Panc1 (cell line): ENCODE measurements around the gene PTPRJ. TPM values are rescaled to one million over a fixed set of nuclear protein-coding genes. Genes with fewer than 3 reads are reported as not detected.

ENCODE experiments used
- ATAC-seq: fragments of 200-7000 bp; cut with Tn5 transposase; 2 replicates; pipeline ENCODE4 v1.9.1; 2020; ENCODE audit warnings: mild to moderate bottlenecking, moderate library complexity
- BruUV-seq: library from RNA; stranded (reverse); fragments of 400-500 nt; replicated peaks from 2 replicates; lab custom pipeline; 2021; lab: Mats Ljungman, UMichigan
- CTCF ChIA-PET: fragments of 300-600 bp; sonication (Branson Sonifier 250); formaldehyde crosslinking; loops from one replicate; lab custom pipeline; 2022; ENCODE audit warnings: antibody characterized with exemption; lab: Charles Lee
- POLR2A ChIA-PET: fragments of 300-600 bp; sonication (Branson Sonifier 250); formaldehyde crosslinking; loops from one replicate; lab custom pipeline; 2022; ENCODE audit warnings: antibody characterized with exemption; lab: Charles Lee
- DNase-seq: peaks from one replicate; pipeline ENCODE4 v3.0.0-alpha.2; 2010; ENCODE audit warnings: low read depth, low spot score
- H3K27ac ChIP-seq: 2 replicates; pipeline ENCODE4 v1.5.1; 2011; ENCODE audit warnings: mild to moderate bottlenecking, low read length, inconsistent platforms
- H3K27me3 ChIP-seq: fragments of 200-500 bp; sonication (Bioruptor generic); 2 replicates; pipeline ENCODE4 v1.6.0; 2014; ENCODE audit warnings: low read length, inconsistent platforms; ENCODE audit not compliant: control insufficient read depth, insufficient read depth
- H3K36me3 ChIP-seq: fragments of 200-500 bp; sonication (Bioruptor generic); 2 replicates; pipeline ENCODE4 v1.5.1; 2014; ENCODE audit warnings: inconsistent platforms, mild to moderate bottlenecking, low read length, moderate library complexity; ENCODE audit not compliant: control insufficient read depth, insufficient read depth
- H3K4me1 ChIP-seq: 2 replicates; pipeline ENCODE4 v1.5.1; 2011; ENCODE audit warnings: inconsistent platforms, mild to moderate bottlenecking, low read length, moderate library complexity; ENCODE audit not compliant: control insufficient read depth, insufficient read depth
- H3K4me3 ChIP-seq, 2 experiments: 2 replicates each; pipeline ENCODE4 v1.5.1; 2011 to 2012; ENCODE audit warnings: low read depth in 2 of 2, low read length in 2 of 2, mild to moderate bottlenecking in 2 of 2, inconsistent platforms in 1 of 2, moderate library complexity in 1 of 2
- H3K9me3 ChIP-seq: fragments of 200-500 bp; sonication (Bioruptor generic); 2 replicates; pipeline ENCODE4 v1.5.1; 2014; ENCODE audit warnings: low read depth, mild to moderate bottlenecking, inconsistent platforms, low read length, moderate library complexity; ENCODE audit not compliant: control insufficient read depth, insufficient read depth
- CTCF ChIP-seq: fragments of 450-650 bp; IDR thresholded peaks from 2 replicates; pipeline ENCODE4 v1.5.1; 2017; ENCODE audit warnings: mild to moderate bottlenecking
- POLR2AphosphoS5 ChIP-seq: IDR thresholded peaks from 2 replicates; pipeline ENCODE4 v1.6.1; 2012; ENCODE audit warnings: mild to moderate bottlenecking, low read depth, low read length, moderate library complexity
- REST ChIP-seq, 2 experiments: IDR thresholded peaks; 2 replicates each; pipeline ENCODE4 v1.6.1; 2011 to 2012; ENCODE audit warnings: low read depth in 2 of 2, control low read depth in 1 of 2, low read length in 1 of 2, mild to moderate bottlenecking in 1 of 2, moderate library complexity in 1 of 2; ENCODE audit not compliant: insufficient read depth in 1 of 2
- SIN3A ChIP-seq: IDR thresholded peaks from 2 replicates; pipeline ENCODE4 v1.6.1; 2012; ENCODE audit warnings: low read depth, mild to moderate bottlenecking, low read length, moderate library complexity, borderline replicate concordance; ENCODE audit not compliant: insufficient read depth
- TCF7L2 ChIP-seq: IDR thresholded peaks from 2 replicates; pipeline ENCODE4 v1.6.1; 2011; ENCODE audit warnings: mild to moderate bottlenecking, low read depth, low read length, inconsistent platforms
- in situ Hi-C: cut with HindIII; loops from 2 replicates; pipeline ENCODE4 v1.10.0; 2016; ENCODE audit warnings: low sequenced_read_pairs, low pct_unique_long_range_greater_than_20kb
- intact Hi-C: fragments of 100-400 bp; cut with micrococcal nuclease; formaldehyde crosslinking; loops from one replicate; pipeline ENCODE4 v1.10.0; 2022; ENCODE audit not compliant: unreplicated experiment
- total RNA-seq: library from RNA; stranded (reverse); gene quantifications from one replicate; pipeline ENCODE4 v1.2.1, GENCODE V29; 2021; ENCODE audit not compliant: unreplicated experiment

PTPRJ gene
- total RNA-seq, 1 experiment from 2014 or later: 73.6 TPM

GRCh38 chr11:48180627-48181026 is 200.3 kb downstream of the PTPRJ start:
- intact Hi-C loops: no loop called here

DNA sequence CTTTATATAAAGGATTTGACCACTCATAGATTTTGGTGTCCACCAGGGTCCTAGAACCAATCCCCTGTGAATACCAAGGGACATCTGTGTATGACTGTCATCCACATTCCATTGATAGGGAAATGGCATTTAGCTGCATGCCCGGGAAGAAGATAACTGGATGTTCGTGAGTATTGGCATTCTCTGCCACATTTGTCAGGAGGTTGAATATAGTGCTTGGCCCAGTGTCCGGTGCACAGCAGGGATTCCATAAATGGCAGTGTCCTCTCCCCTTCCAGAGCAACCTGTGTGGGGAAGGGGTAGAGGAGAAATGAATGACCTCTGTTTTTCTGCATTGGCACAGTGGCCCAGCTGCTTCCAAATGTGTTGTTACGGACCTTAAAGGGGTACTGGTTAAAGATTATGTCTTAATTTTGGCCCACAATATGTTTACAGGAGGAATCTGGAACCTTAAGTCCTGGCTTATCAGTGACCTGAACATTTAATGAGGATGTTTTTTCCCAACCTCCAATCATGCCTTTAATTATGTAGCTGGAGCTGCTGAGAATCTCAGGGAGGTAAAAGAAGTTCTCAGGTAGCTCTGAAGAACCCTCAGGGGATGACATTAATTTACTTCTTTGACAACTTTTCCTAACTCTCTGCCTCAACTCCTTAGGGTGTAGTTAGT is 202.6 kb downstream of the PTPRJ start:
- in situ Hi-C loops: no loop called here
- H3K27me3 ChIP-seq: no peaks in the 10 kb centered on the region
- no peak for TF ChIP-seq CTCF
- TF ChIP-seq SIN3A: no peak
- TF ChIP-seq TCF7L2: no peak
- TF ChIP-seq REST (IDR thresholded peaks at IDR 0.05; ENCODE audit: insufficient read depth in 1 of 2, low read depth in 2 of 2, low read length in 1 of 2): no peak
- no peak for TF ChIP-seq POLR2AphosphoS5
- H3K4me3 ChIP-seq: no peak overlapping the region
- ATAC-seq (no peak), DNase-seq (no peak)
- no peaks in the 10 kb centered on the region for H3K9me3 ChIP-seq
- no peaks in the 10 kb centered on the region for H3K36me3 ChIP-seq
- intact Hi-C loops: no loop called here
- ChIA-PET CTCF (no interaction called here), POLR2A (no interaction called here)
- no TSS peak for BruUV-seq
- H3K27ac ChIP-seq: no peak overlapping the region
- H3K4me1 ChIP-seq: no peaks in the 10 kb centered on the region

More at GRCh38 chr11:48180627-48181026, 200.3 kb downstream of the PTPRJ start:
- no peak for TF ChIP-seq TCF7L2
- TF ChIP-seq CTCF: no peak
- TF ChIP-seq REST (IDR thresholded peaks at IDR 0.05; ENCODE audit: insufficient read depth in 1 of 2, low read depth in 2 of 2, low read length in 1 of 2): no peak
- no peak for TF ChIP-seq SIN3A
- TF ChIP-seq POLR2AphosphoS5: no peak
- POLR2A ChIA-PET: interaction anchor here (0.6 kb wide), 1 partner anchor 22 kb away, joined by 3 read pairs; no protein-coding TSS in a partner anchor
- Histone ChIP-seq H3K27ac (no peak overlapping the region), H3K9me3 (no peaks in the 10 kb centered on the region), H3K27me3 (no peaks in the 10 kb centered on the region), H3K4me3 (no peak overlapping the region), H3K4me1 (no peaks in the 10 kb centered on the region), H3K36me3 (no peaks in the 10 kb centered on the region)
- ATAC-seq: no peak
- no peak for DNase-seq
- CTCF ChIA-PET: no interaction called here
- BruUV-seq: no TSS peak
- in situ Hi-C loops: no loop called here
